ENCODE measurements around the gene FAM53B.
"Not testable (repeated sequence)": the region's sequence is repeated elsewhere in the genome, so short reads cannot be mapped to it uniquely, and the experiment has no call there.

Gene FAM53B

DNA sequence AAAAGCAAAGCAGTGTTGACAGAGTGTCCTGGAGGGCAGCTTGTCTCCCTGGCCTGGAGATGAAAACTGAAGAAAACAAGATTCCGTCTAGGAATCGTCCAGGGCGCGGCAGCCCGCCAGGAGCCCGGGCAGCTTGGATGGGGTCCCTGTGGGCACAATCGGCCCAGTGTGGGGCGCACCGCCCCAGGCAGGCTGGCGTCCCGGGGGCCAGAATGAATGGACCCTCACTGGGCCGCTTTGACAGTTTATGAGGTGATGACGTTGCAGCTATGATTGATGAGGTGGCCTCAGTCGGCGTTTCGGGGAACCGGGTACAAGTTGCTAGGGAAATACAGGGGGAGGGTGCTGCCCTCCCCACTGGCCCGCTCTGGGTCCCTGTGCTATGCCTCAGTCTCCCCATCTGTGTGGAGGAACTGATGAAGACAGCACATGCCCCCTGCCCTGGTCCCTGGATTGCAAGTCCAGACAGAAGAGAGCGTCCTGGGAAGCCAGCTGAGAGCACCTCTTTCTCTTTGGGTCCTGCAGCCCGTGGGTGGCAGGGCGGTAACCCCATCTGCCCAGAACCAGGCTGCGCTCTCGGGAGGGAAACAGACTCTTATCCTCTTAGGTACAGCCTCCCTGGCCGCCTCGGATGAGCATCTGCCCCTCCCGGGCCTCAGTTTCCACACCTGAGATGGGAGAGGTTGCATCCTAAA is 151.3 kb downstream of the FAM53B start:
- in situ Hi-C loops (cut with HindIII; ENCODE audit: low sequenced_read_pairs), result no loop called here

DNA sequence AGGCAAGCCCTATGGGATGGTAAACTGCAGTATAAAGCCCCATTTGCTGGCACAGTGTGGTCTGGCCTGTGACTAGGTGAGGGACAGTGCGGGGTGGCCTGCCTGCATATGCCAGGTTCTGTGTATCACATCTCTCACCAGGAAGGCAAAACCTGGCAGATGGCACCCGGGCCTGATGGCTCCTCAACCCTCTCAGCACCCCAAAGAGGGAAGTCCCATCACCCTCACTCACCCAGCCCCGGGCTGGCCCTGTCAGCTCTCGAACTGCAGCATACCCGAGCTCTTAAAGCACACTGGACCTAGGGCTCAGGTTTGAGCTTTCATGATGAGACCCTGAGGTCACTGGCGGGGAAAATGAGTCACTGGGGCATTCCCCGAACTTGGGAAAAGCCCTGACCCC is 152.1 kb downstream of the FAM53B start:
- in situ Hi-C loops (cut with HindIII; ENCODE audit: low sequenced_read_pairs), result no loop called here

DNA sequence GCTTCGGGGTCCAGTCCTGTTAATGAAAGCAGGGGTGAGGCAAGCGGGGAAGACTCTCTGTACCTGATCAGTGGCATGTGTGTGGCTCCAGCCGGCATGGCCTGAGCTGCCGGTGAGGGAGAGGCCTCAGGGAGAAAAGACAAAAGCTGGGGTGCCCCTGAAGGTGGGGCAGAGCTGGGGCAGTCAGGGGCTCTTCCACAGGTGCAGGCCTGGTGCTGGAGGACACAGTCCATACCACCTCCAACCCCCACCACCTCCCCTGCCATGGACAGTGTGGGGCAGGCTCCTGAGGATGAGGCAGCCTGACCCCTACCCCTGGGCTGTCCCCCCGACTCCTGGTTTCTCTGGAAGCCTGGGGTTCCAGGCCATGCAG is 153.1 kb downstream of the FAM53B start:
- in situ Hi-C loops (cut with HindIII; ENCODE audit: low sequenced_read_pairs), result no loop called here

DNA sequence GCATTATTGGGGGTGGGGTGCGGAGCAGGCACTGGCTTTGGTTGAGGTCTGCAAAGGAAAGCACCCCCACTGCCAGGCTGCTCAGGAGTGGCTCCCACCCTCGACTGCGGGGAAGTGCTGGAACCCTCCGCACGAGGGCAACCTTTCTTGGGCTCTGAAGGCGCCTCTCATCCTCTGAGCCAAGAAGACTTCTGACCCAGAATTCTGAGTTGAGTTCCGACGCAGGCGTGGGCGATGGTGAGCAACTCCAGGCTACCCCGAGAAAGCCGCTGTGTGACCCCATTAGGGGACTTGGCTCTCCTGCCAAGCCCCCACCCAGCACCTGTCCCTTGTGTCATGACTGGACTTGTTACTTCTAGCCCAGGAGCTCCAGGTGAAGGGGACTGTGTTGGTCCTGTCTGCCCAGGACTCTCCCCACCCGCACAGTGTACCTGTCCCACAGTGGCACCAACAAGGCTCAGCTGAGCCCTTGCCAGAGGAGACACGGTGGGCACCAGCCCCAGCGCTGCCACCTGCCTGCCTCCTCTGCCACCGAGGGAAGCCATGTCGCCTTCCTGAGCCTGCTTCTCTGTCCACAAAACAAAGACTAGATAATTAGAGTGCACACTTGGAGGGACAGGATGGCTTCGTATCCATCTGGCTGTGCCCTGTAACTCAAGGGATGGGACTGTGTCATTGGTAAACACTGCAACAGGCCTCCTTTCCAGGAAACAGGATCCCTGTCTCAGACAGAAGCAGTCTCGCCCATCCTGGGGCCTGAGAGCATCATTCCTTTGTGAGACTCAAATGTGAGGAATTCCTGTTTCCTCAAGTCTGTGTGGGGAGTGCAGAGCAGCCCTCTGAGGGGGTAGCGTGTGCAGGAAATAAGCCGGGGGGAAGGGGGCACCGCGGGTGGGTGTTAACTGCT is 153.7 kb downstream of the FAM53B start:
- in situ Hi-C loops (cut with HindIII; ENCODE audit: low sequenced_read_pairs), result no loop called here

DNA sequence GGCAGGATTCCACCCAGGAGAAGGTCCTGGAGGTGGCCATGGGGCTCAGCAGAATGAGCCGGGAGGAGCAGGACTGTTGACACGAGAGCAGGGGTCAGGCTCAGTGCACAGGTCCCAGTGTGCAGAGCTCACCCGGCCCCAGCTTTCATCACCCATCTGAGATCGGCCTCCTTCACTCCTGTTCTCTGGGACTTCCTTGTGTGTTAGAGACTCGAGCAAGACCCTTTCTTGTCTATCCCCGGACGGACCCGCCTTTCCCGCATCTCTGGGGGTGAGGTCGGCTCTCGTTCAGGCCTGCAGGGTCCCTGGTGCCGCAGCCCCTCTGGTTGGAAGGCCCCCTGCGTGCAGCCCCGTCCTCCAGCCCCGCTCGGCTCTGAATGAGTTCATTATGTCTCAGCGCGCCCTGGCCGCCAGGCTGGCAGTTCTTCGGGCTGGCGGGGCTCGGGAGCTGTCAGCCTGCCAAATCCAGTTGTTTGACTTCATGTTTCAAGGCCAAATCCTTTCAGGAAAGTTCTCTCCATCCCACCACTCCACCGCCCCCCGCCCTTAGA is 154.6 kb downstream of the FAM53B start:
- in situ Hi-C loops (cut with HindIII; ENCODE audit: low sequenced_read_pairs), result no loop called here

DNA sequence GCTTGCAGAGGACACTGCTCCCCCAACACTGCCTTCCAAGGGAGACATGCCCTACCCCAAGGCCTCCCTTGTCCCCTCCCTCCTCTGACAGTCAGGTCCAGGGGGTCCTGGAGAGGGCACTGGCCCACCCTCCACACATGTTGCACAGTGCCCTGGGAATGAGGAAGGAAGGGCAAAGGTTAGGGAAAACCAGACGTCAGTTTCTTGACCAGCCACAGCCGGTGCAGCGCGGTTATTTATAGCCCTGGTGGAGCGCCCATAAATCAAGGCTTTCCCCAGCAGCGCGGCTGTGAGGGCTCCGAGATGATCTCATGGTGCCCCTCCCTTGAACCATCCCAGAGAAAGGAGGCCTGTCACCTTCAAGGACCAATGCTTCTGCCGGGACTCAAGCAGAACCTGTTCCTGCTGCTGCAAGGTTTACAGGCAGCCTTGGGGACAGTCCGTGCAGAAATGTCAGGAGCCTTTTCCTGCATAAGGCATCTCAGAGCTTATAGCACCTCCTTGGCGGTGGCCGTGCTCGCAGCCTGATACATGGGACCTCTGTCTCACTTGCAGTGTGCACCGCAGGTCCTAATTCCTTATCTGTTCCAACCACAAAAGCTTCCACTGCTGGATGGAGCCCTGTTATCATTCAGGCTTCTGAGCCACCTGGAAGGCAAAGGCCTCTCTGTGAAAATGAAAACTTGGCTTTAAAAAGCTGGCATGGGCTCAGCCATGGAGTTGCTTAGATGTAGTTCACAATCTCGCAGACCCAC is 155.3 kb downstream of the FAM53B start:
- in situ Hi-C loops (cut with HindIII; ENCODE audit: low sequenced_read_pairs), result no loop called here

DNA sequence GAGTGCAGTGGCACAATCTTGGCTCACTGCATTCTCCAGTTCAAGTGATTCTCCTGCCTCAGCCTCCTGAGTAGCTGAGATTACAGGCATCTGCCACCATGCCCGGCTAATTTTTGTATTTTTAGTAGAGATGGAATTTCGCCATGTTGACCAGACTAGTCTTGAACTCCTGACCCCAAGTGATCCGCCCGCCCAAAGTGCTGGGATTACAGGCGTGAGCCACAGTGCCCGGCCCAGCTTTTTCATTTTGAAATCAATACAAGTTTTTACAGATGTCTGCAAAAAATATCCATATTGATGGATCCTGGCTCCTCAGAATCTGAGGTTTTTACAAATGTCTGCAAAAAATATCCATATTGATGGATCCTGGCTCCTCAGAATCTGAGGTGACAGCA is 155.8 kb downstream of the FAM53B start:
- in situ Hi-C loops (cut with HindIII; ENCODE audit: low sequenced_read_pairs), result not testable (repeated sequence)

DNA sequence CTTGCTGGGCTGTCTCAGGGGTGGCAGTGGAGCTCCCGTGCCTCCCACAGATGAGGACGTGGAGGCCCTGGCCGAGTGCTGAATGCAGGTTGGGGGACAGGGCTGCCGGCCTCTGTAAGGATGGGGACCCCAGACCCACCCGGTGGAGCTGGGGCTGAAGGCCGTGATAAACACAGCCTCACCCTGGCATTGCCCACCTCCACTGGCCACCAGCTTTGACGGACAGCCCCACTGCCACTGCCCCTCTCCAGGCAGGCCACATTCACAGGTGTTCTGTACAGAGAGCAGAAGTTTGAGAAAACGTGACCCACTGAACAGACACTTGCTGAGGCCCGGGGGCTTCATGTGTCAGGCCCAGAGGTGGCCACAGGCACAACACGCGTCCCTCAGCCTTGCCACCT is 156.4 kb downstream of the FAM53B start:
- in situ Hi-C loops (cut with HindIII; ENCODE audit: low sequenced_read_pairs), result no loop called here

DNA sequence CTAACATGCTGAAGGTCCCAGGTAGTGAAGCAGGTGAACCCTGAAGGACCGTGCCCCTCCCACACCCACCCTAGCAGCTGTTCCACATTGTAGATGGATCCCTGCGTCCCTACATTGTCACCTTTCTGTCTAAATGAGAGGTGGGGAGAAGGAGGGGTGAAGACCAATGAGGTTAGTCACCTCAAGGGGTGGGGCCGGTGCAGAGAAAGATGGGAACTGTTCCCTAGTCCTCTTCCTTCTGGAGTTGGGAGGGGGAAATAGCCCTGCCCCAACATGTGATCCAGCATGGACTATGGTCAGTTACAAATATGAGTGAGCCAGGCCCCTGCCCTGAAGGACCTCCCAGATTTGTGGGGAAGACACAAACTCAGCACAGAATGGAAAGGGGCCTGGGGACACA is 158.0 kb downstream of the FAM53B start:
- in situ Hi-C loops (cut with HindIII; ENCODE audit: low sequenced_read_pairs), result no loop called here

DNA sequence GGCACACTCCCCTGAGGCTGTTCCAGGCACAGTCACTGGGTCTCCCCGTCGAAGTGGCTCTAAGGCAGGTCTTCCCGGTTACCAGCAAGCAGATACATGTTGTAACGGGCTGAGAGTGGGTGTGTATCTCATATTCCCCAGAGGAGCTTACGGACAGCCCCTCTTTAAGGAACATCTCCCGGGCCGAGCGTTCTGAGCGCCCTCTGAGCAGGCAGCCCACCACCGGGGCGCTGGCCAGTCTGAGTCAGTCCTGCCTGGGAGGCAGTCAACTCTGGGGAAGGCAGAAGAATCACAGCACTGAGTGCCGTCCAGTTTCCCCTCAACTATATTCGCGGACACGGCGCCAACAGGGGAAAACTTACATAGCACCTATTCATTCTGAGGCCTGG is 165.2 kb downstream of the FAM53B start:
- in situ Hi-C loops (cut with HindIII; ENCODE audit: low sequenced_read_pairs), result no loop called here

DNA sequence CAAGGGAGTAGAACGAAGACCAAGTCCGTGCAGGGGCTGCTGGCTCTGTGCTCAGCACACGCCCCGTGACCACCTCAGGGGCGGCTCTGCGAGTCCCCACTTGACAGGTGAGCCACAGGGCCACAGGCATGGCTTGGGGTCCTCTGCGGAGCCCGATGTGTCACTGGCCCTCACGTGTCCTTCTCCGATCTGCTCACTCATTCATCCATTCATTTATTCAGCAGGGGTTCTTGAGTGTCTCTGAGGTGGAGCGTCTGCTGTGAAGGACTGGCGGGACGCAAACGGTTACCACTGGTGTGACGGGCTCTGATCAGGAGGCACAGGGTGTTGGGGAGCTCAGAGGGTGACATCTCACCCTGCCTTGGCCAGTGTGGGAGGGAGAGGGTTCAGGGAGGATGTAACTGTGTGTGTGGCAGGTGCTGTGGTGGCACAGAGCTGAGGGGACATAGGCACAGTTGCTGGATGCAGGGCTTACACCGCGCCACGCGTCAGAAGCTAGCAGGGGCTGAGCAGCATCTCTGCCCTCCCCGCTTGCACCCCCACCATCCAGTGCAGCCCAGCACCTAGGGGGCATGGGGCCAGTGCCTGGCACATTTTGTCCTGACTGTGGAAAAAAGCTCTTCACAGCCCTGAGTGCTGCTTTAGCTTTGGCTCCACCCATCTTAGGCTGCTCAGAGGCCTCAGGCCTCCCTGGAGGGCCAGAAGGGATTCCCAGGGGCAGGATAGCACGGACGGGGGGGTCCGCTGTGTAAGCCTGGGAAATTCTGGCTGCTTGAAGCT is 165.8 kb downstream of the FAM53B start:
- in situ Hi-C loops (cut with HindIII; ENCODE audit: low sequenced_read_pairs), result no loop called here

DNA sequence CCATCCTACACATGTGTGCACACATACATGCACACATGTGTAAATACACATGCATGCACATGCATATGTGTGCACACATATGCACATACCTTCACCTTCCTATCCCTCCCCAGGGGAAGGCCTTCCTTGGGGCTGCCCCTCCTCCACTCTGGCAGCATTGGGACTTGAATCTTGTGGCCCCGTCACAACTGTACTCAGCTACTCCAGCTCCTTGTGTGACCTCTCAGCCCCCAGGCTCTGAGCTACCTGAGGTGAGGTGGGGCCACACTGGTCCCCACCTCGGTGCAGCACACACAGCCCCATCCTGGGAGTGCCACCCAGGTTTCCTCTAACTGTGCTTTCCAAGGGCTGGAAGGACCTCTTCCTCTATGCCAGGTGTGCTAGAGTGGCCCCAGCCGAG is 166.5 kb downstream of the FAM53B start:
- in situ Hi-C loops (cut with HindIII; ENCODE audit: low sequenced_read_pairs), result no loop called here

DNA sequence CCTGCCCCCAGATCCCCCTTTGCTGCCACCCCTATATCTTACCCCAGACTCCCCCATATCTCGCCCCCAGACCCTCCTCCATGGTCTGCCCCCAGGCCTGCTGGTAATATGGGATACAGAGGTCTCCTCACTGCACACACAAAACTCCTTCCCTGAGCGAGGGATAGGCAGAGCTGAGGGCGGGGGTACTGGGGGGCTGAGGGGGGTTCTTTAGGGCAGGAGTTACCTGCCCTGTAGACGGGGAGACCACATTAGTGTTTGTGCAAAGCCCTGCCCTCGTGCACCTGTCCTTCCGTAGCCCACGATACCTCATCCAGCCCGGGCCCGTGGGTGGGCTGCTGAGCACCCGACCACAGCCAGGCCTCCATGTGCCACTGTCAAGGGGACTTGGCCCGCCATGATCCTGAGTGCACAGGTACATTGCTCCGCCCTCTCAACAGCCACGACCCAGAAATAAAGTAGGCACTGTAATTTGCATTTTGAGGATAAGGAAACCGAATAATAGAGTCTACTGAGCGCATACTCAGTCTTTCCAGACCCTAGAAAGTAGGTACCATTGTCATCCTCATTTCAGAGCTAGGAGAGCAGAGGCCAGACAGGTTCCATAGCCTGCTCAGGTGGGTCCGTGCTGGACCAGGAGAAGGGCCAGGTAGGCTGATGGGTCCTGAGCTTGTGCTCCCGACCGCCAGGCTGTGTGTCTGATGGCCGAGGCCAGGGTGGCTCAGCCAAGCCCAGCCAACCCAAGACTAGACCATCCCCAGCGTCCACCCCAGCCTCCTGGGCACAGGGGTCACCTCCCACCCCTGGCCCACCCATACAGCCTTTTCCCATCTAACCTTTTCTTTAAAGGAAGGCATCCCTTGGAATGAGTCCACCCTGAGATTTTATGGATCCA is 167.4 kb downstream of the FAM53B start:
- in situ Hi-C loops (cut with HindIII; ENCODE audit: low sequenced_read_pairs), result no loop called here

DNA sequence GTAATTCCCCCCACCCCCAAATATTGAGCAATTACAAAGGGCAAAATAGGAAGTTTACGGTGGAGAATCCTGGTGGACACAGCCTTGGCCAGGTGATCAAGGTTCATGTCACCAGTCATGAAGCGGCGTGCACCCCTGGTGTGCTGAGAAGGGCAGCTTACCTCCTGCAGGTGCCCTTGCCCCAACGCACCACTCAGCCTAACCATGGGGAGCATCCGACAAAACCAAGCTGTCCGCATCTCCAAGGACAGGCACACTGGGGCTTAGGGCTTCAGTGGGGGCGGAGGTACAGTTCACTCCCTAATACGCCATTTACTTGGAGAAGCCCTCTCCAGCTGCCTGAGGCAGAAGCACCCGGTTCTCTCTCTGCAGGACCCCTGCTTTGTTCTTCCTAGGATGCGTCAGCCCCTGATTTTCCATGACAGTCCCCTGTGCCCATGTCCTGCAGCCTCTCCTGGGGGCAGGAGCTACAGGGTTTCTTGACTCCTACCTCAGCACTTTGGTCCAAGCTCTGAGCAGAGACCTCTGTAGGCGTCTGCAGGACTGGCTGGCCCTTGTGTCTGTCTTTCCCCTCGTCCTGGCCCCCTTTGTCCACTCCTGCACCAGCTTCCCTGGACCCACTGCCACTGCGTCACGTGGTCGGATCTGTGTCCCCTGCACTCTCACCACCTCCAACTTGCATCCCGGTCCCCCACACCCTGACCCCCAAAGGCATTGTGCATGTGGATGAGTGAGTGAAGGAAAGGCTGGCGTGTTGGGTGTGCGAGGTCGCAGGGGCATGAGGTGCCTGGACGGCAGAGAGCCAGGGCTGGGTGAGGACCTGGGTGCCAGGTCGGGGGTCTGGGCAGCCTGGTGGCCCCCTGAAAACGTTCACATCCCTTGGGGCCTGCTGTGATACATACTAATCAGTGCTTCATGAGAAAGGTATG is 168.8 kb downstream of the FAM53B start:
- in situ Hi-C loops (cut with HindIII; ENCODE audit: low sequenced_read_pairs), result no loop called here

DNA sequence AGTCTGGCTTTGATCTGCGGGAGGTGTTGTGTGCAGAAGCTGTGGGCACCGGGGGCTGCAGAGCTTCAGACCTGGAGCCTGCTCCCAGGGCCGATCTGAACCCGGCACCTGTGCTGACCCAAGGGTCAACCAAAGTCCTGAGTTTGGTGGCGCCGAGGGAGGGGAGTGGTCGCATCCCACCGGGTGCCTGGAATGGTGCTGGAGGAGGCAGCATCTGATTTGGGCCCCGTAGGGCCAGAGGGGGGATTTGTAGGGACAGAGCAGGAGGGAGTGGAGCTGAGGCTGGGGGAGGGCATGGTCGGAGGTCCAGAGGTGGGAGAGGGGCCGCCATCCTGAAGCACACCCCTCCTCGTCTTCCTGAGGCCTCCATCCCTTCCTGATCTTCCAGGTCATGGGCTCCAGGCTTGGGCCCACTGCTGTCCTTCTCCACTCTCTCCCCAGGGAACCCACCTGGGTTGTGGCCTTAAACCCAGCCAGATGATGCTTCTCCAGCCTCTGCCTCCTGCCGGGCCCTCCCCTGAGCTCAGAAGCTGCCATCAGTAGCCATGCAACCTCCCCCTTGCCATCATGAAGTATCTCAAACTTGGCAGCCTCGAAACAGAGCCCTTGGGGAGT is 169.6 kb downstream of the FAM53B start:
- in situ Hi-C loops (cut with HindIII; ENCODE audit: low sequenced_read_pairs), result no loop called here

DNA sequence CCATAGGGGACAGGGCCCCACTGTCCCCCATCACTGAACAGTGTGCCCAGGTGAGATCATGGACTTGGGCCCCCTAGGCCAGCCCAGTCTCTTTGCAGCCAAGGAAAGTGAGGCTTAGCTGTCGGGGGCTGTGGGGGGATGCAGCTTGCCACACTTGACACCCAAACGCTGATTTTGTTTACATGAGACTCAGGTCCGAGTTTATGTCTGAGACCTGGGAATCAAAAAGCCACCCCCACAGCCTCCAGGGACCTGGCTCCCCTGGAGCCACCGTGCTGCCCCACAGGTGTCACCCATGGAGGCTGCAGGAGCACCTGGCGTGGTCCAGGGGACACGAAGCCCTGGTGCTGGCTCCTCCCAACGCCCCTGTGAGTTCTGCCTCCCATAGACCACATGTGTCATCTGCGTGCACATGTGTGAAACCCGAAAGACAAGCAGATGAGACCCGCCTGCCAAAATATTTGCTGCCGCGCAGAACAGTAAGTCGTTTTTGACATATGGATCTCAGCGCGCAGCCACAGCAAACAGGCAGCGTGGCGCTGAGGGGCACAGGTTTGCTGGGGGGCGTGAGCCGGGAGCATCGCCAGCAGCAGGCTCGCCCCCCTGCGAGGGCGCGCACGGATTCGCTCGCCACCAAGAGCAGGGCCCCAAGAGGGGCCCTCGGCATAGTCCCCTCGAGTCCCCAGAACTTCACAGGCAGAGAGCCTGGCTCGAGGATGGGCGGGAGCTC is 170.3 kb downstream of the FAM53B start:
- in situ Hi-C loops (cut with HindIII; ENCODE audit: low sequenced_read_pairs), result no loop called here

DNA sequence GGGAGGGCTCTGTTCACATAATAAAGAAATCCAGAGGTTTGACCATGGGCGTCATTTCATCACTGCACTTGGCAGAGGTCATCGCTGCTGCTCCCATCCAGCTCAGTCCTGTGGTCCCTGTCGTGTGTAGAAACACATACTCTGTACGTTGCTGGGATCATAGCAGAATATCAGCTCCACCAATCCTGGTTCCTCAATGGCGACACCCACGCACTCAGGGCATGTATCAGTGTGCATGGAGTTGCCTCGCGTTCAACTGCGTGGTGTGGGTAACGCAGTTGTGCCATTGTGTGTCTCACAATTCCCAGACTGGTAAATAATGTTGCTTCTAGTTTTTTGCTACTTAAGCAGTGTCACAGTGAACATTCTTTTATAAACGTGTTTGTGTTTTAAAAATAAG is 171.4 kb downstream of the FAM53B start:
- in situ Hi-C loops (cut with HindIII; ENCODE audit: low sequenced_read_pairs), result no loop called here

Measured in DLD1 (cell line).